ENCODE data around the gene NEO1. TPM values are rescaled to one million over a fixed set of nuclear protein-coding genes. Genes with fewer than 3 reads are reported as not detected.
A peak's percentile ranks its signal among the peaks of the same experiment; 100 is the strongest.

Gene NEO1
- total RNA-seq, 1 donor from 2014 or later: 56.1 TPM

DNA sequence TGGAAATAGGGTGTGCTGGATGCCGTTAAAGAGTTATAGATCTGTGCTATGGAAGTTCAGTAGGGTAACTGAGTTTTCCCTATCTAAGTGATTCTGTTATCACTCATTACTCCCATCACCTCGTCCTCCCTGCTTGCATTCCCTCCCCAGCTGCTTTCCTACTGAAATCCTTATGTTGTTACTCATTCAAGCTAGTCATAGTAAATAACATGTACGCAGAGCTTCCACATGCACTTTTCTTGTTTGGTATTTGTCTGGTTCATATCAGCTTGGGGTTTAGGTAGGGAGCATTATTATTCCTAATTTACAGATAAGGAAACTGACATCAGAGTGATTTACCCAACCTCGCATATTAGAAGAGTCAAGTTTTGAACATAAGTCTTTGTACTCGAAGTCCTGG is 181.4 kb downstream of the NEO1 start:
- intact Hi-C loops (cut with DNase I): no loop called here
- ATAC-seq (no peak), DNase-seq (ENCODE audit: low spot score) (no peak)

GRCh38 chr15:73237910-73238309 is 185.6 kb downstream of the NEO1 start:
- DNase-seq (ENCODE audit: low spot score) (no peak), ATAC-seq (no peak)
- intact Hi-C loops (cut with DNase I): no loop called here

DNA sequence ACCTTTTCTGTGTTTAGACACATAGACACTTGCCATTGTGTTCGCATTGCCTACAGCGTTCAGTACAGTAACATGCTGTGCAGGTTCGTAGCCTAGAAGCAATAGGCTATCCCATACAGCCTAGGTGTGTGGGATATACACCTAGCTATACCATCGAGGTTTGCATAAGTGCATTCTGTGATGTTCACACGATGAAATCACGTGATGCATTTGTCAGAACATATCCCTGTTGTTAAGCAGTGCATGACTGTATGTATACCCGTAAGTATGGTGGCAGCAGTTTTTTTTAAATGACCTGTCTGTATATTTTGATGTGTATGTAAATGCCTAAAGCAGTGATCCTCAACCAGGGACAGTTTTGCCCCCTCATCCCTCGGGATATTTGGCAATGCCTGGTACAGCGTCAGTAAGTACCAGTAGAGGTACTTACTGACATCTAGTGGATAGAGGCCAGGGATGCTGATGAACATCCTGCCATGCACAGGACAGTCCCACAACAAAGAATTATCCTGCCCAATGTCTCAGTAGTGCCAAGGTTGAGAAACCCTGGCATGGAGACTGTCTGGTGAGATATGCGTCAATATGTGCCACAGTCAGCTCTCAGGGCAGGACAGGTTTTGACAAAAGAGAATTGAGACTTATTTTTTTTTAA is 187.4 kb downstream of the NEO1 start:
- intact Hi-C loops (cut with DNase I): no loop called here
- DNase-seq (ENCODE audit: low spot score) (no peak), ATAC-seq (no peak)

GRCh38 chr15:73240866-73241499 is 188.7 kb downstream of the NEO1 start:
- DNase-seq (ENCODE audit: low spot score) (peak; percentile 81), ATAC-seq (peak; percentile 42)
- intact Hi-C loops (cut with DNase I): no loop called here

GRCh38 chr15:73244333-73244732 is 192.1 kb downstream of the NEO1 start:
- no peak for ATAC-seq
- DNase-seq (ENCODE audit: low spot score): no peak
- intact Hi-C loops (cut with DNase I): no loop called here

DNA sequence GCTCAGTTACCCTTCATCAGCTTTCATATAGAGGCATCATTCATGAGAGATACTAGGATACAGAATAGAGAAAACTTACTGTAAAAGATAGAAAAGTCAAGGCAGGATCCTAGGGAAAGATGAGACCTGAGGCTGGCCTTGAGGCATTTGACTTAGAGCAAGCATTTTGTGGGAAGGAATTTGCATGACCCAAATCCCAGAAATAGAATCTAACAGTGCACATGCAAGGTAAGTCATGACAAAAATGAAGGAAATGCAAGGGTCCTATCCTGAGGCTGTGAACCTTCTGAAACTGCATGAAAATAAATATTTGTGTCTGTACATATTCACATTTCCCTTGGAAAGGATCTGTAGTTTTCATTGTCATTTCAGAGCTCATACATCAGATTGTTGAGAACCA is 194.2 kb downstream of the NEO1 start:
- ATAC-seq (no peak), DNase-seq (ENCODE audit: low spot score) (no peak)
- intact Hi-C loops (cut with DNase I): no loop called here

DNA sequence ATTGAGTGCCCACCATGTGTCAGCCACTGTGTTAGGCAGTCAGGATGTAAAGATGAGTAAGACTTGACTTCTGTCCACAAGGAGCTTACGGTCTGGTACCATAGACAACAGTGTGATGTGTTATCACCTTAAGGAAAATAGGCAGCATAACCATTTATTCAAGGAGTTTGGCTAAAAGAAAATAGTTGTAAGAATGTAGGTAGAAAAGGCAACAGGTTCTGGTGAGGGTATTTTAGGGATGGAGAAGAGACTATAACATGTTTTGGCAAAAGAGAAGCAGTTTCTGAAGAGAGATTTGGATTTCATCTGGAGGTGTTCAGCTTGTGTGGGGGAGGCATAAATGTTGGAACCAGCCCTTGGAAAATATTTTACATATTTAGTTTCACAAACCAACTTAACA is 194.6 kb downstream of the NEO1 start:
- intact Hi-C loops (cut with DNase I): no loop called here
- ATAC-seq: no peak

GRCh38 chr15:73247331-73247730 is 195.1 kb downstream of the NEO1 start:
- intact Hi-C loops (cut with DNase I): no loop called here
- DNase-seq (ENCODE audit: low spot score): no peak
- no peak for ATAC-seq

More for the DNA sequence above, 194.6 kb downstream of the NEO1 start:
- DNase-seq (ENCODE audit: low spot score): no peak

GRCh38 chr15:73249499-73249898 is 197.2 kb downstream of the NEO1 start:
- ATAC-seq (no peak), DNase-seq (ENCODE audit: low spot score) (no peak)
- intact Hi-C loops (cut with DNase I): no loop called here

GRCh38 chr15:73254598-73254997 is 202.3 kb downstream of the NEO1 start:
- no peak for ATAC-seq
- no peak for DNase-seq (ENCODE audit: low spot score)
- intact Hi-C loops (cut with DNase I): no loop called here

- no peak for ATAC-seq
- no peak for DNase-seq (ENCODE audit: low spot score)
- intact Hi-C loops (cut with DNase I): no loop called here
Measured at GRCh38 chr15:73258271-73259108, 206.2 kb downstream of the NEO1 start.

DNA sequence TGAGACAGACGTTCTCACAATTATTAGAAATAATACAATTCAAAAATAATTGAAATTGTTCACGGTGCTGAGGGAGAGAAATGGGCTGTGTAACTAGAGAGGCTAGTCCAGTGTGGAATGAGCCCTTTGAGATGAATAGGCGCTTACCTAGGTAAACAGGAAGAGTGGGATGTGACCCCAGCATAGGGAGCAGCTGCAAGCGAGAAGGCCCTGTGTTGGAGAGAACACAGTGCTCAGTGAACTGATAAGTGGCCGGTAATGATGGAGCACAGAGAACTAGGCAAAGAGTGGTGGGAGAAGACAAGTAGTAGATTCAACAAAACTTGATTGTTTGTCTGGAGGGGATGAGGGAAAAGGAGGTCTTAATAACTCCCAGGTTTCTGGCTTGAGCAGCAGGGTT is 212.6 kb downstream of the NEO1 start:
- no peak for DNase-seq (ENCODE audit: low spot score)
- intact Hi-C loops (cut with DNase I): loop anchor here (10.0 kb wide), 1 partner anchor 480 kb away; the partner anchor contains the start of gene ADPGK
- ATAC-seq: no peak

- ATAC-seq: peak; percentile 36
- intact Hi-C loops (cut with DNase I): loop anchor here (10.0 kb wide), 1 partner anchor 481 kb away; the partner anchor contains the start of gene ADPGK
- DNase-seq (ENCODE audit: low spot score): no peak
Measured at GRCh38 chr15:73265536-73266153, 213.4 kb downstream of the NEO1 start.

- ATAC-seq: no peak
- intact Hi-C loops (cut with DNase I): loop anchor here (10.0 kb wide), 1 partner anchor 484 kb away; the partner anchor contains the start of gene ADPGK
- no peak for DNase-seq (ENCODE audit: low spot score)
Measured at GRCh38 chr15:73268457-73268856, 216.2 kb downstream of the NEO1 start.

GRCh38 chr15:73270366-73271097 is 218.3 kb downstream of the NEO1 start:
- DNase-seq (ENCODE audit: low spot score) (no peak), ATAC-seq (no peak)
- intact Hi-C loops (cut with DNase I): no loop called here

DNA sequence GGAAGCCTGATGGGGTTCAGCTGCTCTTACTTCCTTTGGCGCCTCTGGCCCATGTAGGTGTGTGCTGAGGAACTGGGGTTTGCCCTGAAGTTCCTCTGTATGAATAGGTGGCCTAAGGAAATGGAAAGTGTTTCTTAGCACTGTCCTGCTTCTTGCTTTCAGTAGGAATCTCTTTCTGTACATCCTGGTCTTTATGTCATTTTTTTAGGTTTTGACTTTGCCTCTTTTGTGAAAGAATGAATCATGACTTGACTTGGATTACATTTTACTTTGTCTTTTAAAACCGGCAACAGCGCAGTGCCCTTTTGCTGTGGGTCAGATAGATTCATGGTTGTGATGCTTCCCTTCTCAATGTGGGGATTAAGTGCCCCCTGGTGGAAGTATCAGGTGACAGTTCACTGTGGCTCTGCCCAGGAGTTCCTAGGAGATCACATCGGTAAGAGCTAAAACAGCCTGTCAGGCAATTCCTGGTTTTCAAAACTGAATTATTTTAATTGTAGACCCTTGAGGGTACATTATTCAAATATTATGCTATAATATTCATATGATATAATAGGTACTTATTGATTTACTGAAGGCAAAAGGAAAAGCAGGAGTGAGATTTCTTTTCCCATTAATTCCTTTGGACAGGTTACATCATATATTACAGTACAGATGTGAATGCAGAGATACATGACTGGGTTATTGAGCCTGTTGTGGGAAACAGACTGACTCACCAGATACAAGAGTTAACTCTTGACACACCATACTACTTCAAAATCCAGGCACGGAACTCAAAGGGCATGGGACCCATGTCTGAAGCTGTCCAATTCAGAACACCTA is 221.1 kb downstream of the NEO1 start:
- ATAC-seq (peak; percentile 84), DNase-seq (ENCODE audit: low spot score) (no peak)
- intact Hi-C loops (cut with DNase I): no loop called here

GRCh38 chr15:73275862-73276261 is 223.6 kb downstream of the NEO1 start:
- ATAC-seq: no peak
- no peak for DNase-seq (ENCODE audit: low spot score)
- intact Hi-C loops (cut with DNase I): no loop called here
